Measurements from ENCODE around the gene CD320.

The CD320 gene

DNA sequence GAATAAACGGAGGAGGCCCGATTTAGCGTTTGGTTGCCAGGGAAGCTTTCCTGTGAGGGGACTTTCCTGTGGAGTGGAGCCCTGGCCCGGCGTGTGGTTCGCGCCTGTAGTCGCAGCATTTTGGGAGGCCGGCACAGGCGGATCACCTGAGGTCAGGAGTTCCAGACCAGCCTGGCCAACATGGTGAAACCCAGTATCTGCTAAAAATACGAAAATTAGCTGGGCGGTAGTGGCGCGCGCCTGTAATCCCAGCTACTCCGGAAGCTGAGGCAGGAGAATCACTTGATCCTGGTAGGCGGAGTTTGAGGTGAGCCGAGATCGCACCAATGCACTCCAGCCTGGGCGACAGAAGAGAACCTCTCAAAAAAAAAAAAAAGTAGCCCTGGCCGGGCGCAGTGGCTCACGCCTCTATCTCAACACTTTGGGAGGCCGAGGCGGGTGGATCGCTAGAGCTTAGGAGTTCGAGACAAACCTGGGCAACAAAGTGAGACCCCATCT, 28.0 kb upstream of the CD320 start:
- no peak overlapping the region for H3K4me3 ChIP-seq (ENCODE audit: low read depth, low read length)
- TF ChIP-seq, protein P1, sequence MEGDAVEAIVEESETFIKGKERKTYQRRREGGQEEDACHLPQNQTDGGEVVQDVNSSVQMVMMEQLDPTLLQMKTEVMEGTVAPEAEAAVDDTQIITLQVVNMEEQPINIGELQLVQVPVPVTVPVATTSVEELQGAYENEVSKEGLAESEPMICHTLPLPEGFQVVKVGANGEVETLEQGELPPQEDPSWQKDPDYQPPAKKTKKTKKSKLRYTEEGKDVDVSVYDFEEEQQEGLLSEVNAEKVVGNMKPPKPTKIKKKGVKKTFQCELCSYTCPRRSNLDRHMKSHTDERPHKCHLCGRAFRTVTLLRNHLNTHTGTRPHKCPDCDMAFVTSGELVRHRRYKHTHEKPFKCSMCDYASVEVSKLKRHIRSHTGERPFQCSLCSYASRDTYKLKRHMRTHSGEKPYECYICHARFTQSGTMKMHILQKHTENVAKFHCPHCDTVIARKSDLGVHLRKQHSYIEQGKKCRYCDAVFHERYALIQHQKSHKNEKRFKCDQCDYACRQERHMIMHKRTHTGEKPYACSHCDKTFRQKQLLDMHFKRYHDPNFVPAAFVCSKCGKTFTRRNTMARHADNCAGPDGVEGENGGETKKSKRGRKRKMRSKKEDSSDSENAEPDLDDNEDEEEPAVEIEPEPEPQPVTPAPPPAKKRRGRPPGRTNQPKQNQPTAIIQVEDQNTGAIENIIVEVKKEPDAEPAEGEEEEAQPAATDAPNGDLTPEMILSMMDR (IDR thresholded peaks at IDR 0.05; ENCODE audit: low read depth, low read length), result no peak

DNA sequence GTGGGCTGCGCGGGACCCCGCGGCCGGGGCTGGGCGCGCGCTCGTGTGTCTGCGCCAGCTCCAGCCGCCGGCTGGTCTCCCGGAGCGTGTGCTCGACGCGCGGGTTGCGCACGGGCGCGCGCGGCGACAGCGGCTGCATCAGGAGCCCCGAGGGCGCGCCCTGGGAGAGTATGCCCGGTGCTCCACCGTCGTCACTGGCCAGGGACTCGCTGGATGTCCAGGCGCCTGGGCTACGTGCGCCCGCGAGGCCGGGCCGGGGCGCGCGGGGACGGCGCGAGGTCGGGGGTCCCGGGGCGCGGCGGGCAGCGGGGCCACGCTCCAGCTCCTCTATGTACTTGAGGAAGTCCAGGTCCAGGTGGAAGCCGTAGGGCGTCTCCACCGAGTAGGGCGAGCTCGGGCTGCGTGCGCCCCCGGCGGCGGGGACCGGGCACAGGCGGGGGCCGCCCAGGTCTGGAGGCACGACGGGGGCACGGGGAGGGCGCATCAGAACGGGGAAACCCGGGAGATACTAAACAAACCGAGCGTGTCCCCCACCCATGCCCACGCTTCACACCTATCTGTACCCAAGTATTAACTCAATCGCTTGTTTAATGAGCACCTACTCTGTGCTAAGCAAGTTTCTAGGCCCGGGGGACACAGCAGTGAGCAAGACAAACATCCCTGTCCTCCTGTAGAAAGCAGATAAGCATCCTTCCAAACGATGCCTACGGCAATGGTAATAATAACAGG, 27.3 kb upstream of the CD320 start:
- no peak overlapping the region for H3K4me3 ChIP-seq (ENCODE audit: low read depth, low read length)
- TF ChIP-seq, protein P1 (IDR thresholded peaks at IDR 0.05; ENCODE audit: low read depth, low read length), result no peak

DNA sequence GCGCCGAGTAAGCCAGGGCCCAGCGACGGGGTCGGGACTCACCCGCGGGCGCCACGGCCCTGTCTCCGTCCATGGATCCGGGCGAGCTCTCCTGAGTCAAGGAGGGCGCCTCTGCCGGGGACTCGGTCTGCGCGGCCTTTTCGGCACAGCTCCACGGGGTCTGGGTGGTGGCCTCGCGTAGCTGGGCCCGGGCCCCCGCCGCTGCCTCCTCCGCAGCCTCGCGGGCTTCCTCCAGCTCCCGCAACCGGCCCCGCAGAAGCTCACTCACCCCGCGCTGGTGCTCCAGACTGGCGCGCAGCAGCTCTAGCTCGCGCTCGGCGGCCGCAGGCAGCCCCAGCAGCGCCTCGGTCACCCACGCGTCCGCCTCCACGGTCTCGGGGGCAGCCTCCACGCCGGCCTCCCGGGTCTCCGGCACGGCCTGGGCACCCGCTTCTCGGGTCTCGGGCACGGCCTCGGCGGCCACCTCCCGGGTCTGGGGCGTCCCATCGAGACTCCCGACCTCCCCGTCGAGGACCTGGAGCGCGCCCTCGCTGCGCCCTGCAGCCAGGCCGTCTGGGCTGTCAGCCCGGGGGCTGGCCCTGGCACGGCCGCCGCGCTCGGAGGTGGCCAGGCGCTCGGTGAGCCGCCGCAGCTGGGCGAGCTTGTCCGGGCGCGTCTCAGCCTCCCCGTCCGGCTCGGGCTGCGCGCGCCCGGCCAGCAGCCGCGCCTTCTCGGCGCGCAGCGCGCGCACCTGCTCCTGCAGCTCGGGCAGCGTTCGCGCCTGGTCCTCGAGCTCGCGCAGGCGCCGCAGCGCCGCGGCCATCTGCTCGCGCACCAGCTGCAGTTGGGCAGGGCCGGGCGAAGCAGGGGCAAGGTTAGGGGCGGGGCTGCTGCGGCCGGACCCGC, 26.5 kb upstream of the CD320 start:
- H3K4me3 ChIP-seq (ENCODE audit: low read depth, low read length), result peak overlapping the region; percentile 34; the same call in 1 of the 2 replicates
- TF ChIP-seq, protein P1 (IDR thresholded peaks at IDR 0.05; ENCODE audit: low read depth, low read length), result no peak

DNA sequence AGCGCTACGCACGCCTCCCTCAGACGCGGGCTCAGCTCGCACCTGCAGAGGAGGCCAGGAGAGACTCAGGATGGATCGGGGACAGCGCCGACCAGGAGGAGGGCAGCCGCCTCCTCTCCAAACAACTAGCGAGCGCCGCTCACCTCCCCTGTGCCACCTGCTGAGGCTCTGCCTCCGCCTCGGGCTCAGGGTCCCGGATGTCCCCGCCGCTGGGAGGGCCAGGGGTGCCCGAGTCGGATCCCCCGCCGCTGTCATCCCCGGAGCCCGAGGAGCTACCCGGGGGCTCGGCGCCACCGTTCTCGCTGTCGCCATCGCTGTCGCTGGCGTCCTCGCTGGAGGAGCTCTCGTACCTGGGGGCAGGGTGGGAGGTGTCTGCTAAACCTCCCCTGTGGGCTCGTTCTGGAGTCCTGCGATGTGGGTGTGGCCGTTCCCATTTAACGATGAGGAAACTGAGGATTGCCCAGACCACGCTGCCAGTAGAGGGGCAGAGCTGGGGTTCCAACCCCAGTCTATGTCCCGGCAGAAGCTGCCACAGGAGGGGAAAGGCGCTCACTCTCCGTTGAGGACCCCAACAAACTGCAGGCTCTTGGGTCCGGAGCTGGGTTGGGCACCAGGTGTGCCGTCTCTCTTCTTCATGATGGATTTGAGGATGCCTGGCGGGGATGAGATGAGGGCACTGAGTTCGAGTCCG, 25.8 kb upstream of the CD320 start:
- no peak overlapping the region for H3K4me3 ChIP-seq (ENCODE audit: low read depth, low read length)

DNA sequence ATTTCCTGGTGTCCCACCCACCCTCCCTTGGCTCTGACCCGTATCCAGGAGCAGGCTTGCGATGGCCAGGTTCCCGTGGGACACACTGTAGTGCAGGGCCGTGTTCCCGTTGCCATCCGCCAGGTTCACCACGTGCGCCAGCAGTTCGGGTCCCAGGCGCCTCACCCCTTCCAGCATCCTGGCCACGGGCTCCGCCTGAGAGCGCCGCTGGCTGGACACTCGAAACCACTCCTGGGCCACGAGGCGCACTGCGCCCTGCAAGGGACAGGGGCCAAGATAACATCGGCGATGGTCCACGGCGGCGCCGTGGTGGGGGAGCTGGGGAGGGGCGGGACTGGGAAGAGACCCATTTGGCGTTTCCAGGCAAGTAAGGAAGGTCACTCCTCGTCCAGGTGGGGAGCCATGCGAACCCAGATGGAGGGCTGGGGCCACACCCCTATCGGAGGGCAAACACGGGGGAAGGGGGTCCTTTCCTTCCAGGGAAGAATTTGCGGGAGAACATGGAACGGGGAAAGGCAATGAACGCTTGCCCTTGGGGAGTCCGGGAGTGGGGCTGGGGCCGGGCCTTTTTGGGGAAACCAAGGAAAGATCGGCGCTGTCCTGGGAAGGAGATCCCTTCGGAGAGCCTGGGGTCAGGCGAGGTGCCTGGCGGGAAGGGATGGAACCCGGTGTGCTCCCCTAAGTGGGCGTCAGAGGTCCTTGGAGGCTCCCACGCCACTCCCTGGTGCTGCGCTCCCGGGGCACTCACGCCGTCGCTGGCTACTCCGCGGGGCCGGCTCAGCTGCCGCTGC, 25.0 kb upstream of the CD320 start:
- TF ChIP-seq, protein P1 (IDR thresholded peaks at IDR 0.05; ENCODE audit: low read depth, low read length), result no peak
- H3K4me3 ChIP-seq (ENCODE audit: low read depth, low read length), result no peak overlapping the region

More for the DNA sequence above, 25.8 kb upstream of the CD320 start:
- TF ChIP-seq, protein P1 (IDR thresholded peaks at IDR 0.05; ENCODE audit: low read depth, low read length), result no peak

DNA sequence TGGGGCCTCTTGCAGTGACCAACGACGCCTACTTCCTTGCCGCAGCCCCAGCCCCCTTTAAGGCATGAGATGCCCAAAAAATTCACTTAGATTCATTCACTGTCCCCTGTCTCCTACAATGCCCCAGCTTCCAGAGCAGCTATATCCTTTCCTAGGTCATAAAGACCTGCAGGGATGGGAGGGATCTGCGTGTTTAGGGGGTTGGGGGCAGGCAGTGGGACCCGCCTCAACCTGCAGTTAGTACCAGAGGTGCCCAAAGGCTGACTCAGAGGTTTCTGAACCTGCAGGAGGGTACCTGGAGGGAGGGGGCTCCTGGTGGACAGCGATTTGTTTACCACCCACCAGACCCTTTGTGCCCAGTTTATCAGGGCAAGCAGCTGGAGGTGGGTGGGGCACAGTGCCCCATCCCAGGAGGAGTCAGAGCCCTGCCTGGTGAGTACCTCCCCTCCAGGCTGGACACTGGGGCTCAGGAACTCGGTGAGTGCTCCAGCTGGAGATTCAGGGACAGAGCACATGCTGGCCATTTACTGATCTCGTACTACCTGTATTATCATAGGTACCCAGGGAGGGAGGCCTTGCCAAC, 23.2 kb upstream of the CD320 start:
- no peak overlapping the region for H3K4me3 ChIP-seq (ENCODE audit: low read depth, low read length)
- TF ChIP-seq, protein P1 (IDR thresholded peaks at IDR 0.05; ENCODE audit: low read depth, low read length), result no peak
